ENCODE data around the gene DCLRE1C.
"Not testable (repeated sequence)": the region's sequence is repeated elsewhere in the genome, so short reads cannot be mapped to it uniquely, and the experiment has no call there.

The DCLRE1C gene

GRCh38 chr10:14945108-14945507, 8.8 kb downstream of the DCLRE1C start:
- DNase-seq (ENCODE audit: low read depth), result peak; percentile 61

- DNase-seq (ENCODE audit: low read depth), result not testable (repeated sequence)
Observed at GRCh38 chr10:14942950-14943338, 11.0 kb downstream of the DCLRE1C start.

- DNase-seq (ENCODE audit: low read depth), result not testable (repeated sequence)
Observed at GRCh38 chr10:14942147-14942949, 11.5 kb downstream of the DCLRE1C start.

GRCh38 chr10:14938971-14939370, 14.9 kb downstream of the DCLRE1C start:
- DNase-seq (ENCODE audit: low read depth), result peak; percentile 24

- peak; percentile 17 for DNase-seq (ENCODE audit: low read depth)
Observed at GRCh38 chr10:14936584-14936983, 17.3 kb downstream of the DCLRE1C start.

- DNase-seq (ENCODE audit: low read depth), result no peak
Observed at GRCh38 chr10:14930610-14931009, 23.3 kb downstream of the DCLRE1C start.

- no peak for DNase-seq (ENCODE audit: low read depth)
Observed at GRCh38 chr10:14926722-14927416, 27.0 kb downstream of the DCLRE1C start.

GRCh38 chr10:14926061-14926470, 27.8 kb downstream of the DCLRE1C start:
- no peak for DNase-seq (ENCODE audit: low read depth)

- DNase-seq (ENCODE audit: low read depth), result no peak
Observed at GRCh38 chr10:14925268-14925667, 28.6 kb downstream of the DCLRE1C start.

GRCh38 chr10:14924013-14924412, 29.9 kb downstream of the DCLRE1C start:
- DNase-seq (ENCODE audit: low read depth), result no peak

- no peak for DNase-seq (ENCODE audit: low read depth)
Observed at GRCh38 chr10:14918964-14919363, 34.9 kb downstream of the DCLRE1C start.

GRCh38 chr10:14917827-14918226, 36.1 kb downstream of the DCLRE1C start:
- no peak for DNase-seq (ENCODE audit: low read depth)

GRCh38 chr10:14916600-14916999, 37.3 kb downstream of the DCLRE1C start:
- DNase-seq (ENCODE audit: low read depth), result no peak

- no peak for DNase-seq (ENCODE audit: low read depth)
Observed at GRCh38 chr10:14911801-14912200, 42.1 kb downstream of the DCLRE1C start.

- no peak for DNase-seq (ENCODE audit: low read depth)
Observed at GRCh38 chr10:14910953-14911352, 42.9 kb downstream of the DCLRE1C start.

- DNase-seq (ENCODE audit: low read depth), result no peak
Observed at GRCh38 chr10:14909101-14909500, 44.8 kb downstream of the DCLRE1C start.

- not testable (repeated sequence) for DNase-seq (ENCODE audit: low read depth)
Observed at GRCh38 chr10:14907591-14907990, 46.3 kb downstream of the DCLRE1C start.

- no peak for DNase-seq (ENCODE audit: low read depth)
Observed at GRCh38 chr10:14906765-14907164, 47.1 kb downstream of the DCLRE1C start.

- no peak for DNase-seq (ENCODE audit: low read depth)
Observed at GRCh38 chr10:14905890-14906289, 48.0 kb downstream of the DCLRE1C start.

- no peak for DNase-seq (ENCODE audit: low read depth)
Observed at GRCh38 chr10:14904864-14905263, 49.0 kb downstream of the DCLRE1C start.

GRCh38 chr10:14904316-14904732, 49.6 kb downstream of the DCLRE1C start:
- DNase-seq (ENCODE audit: low read depth), result peak; percentile 50

GRCh38 chr10:14891151-14891550, 62.7 kb downstream of the DCLRE1C start:
- DNase-seq (ENCODE audit: low read depth), result no peak

- peak; percentile 55 for DNase-seq (ENCODE audit: low read depth)
Observed at GRCh38 chr10:14889318-14889717, 64.6 kb downstream of the DCLRE1C start.
